ENCODE data around the gene ATP13A5. TPM values are rescaled to one million over a fixed set of nuclear protein-coding genes. Genes with fewer than 3 reads are reported as not detected.

Gene ATP13A5
- total and polyA plus RNA-seq, 2 experiments from 2014 or later, result not detected

GRCh38 chr3:193313061-193313958, 65.2 kb downstream of the ATP13A5 start:
- no peaks in the 10 kb centered on the region for H3K9me3 Mint-ChIP-seq
- TF ChIP-seq JUNB (IDR thresholded peaks at IDR 0.05; ENCODE audit: unreplicated experiment), result no peak
- TF ChIP-seq CREB1 (CRISPR knock-in tag; IDR thresholded peaks at IDR 0.05; ENCODE audit: low read depth), result no peak
- TF ChIP-seq REST (IDR thresholded peaks at IDR 0.05; ENCODE audit: unreplicated experiment), result no peak
- no peak for TF ChIP-seq STAT1 (IDR thresholded peaks at IDR 0.05; ENCODE audit: unreplicated experiment)
- no peak for TF ChIP-seq POLR2AphosphoS5 (IDR thresholded peaks at IDR 0.05; ENCODE audit: low read depth)
- no peak for TF ChIP-seq CTCF (conservative IDR thresholded peaks at IDR 0.05; ENCODE audit: low read depth in 2 of 2)
- no peak for TF ChIP-seq ZNF462 (CRISPR knock-in tag; IDR thresholded peaks at IDR 0.05)
- TF ChIP-seq NANOG (IDR thresholded peaks at IDR 0.05; ENCODE audit: borderline replicate concordance), result no peak
- no peak for TF ChIP-seq ZNF331 (CRISPR knock-in tag; IDR thresholded peaks at IDR 0.05; ENCODE audit: low read depth)
- no peak for TF ChIP-seq EZH2 (IDR thresholded peaks at IDR 0.05; ENCODE audit: low read depth, unreplicated experiment)
- no peak for TF ChIP-seq ZNF114 (CRISPR knock-in tag; IDR thresholded peaks at IDR 0.05)
- H3K27me3 Mint-ChIP-seq (ENCODE audit: insufficient read depth, low read depth, poor library complexity), result peaks cover 2% of the 10 kb centered on the region
- H3K27me3 ChIP-seq (ENCODE audit: insufficient read depth), result no peaks in the 10 kb centered on the region
- no peaks in the 10 kb centered on the region for H4K20me1 ChIP-seq (replicated peaks; ENCODE audit: insufficient read depth)
- no peak overlapping the region for H3K27ac ChIP-seq (ENCODE audit: low read depth)
- H3K79me2 ChIP-seq (replicated peaks; ENCODE audit: insufficient read depth), result no peaks in the 10 kb centered on the region
- peak overlapping the region; percentile 73 for H2AFZ ChIP-seq
- H3K27ac Mint-ChIP-seq, result no peak overlapping the region; the same call in 1 of the 2 replicates
- 0 out of 2 replicates have a peak overlapping the region, but pooled peaks have one; percentile 27 for H3K4me2 ChIP-seq
- H3K36me3 ChIP-seq (ENCODE audit: insufficient read depth), result no peaks in the 10 kb centered on the region
- H3K4me1 ChIP-seq (ENCODE audit: insufficient read depth), result peaks cover 14% of the 10 kb centered on the region
- no peak overlapping the region for H3K4me3 Mint-ChIP-seq
- H3F3A ChIP-seq (replicated peaks; ENCODE audit: low read depth), result no peaks in the 10 kb centered on the region
- H3K9me2 ChIP-seq (ENCODE audit: insufficient read depth), result no peaks in the 10 kb centered on the region; the same call in 1 of the 2 replicates
- peaks cover 12% of the 10 kb centered on the region for H3K4me1 Mint-ChIP-seq
- peak; percentile 43 for ATAC-seq
- no peak overlapping the region for H3K4me3 ChIP-seq
- peak; percentile 3 for DNase-seq (ENCODE audit: low spot score)
- H3K36me3 Mint-ChIP-seq (ENCODE audit: low read depth), result no peaks in the 10 kb centered on the region
